ENCODE results near the gene PTP4A1.
A peak's percentile ranks its signal among the peaks of the same experiment; 100 is the strongest.

PTP4A1 gene

DNA sequence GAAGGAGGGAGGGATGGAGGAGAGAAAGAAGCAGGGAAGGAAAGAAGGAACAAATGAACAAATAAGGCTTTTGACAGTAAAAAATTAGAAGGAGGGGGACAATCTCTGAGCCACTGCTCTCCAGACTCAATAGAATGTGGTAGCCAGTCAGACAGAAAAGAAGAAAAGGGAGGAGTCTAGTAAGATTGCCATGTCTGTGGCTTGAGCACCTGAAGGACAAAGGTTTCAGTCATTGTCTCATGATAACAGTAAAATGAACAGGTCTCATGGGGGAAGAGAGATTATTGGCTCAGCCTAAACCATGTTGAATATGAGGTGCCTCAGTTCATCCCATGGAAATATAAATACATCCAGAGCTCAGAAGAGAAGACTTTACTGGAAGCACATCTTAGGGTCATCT lies 14.0 kb upstream of the PTP4A1 start:
- no peak for DNase-seq

DNA sequence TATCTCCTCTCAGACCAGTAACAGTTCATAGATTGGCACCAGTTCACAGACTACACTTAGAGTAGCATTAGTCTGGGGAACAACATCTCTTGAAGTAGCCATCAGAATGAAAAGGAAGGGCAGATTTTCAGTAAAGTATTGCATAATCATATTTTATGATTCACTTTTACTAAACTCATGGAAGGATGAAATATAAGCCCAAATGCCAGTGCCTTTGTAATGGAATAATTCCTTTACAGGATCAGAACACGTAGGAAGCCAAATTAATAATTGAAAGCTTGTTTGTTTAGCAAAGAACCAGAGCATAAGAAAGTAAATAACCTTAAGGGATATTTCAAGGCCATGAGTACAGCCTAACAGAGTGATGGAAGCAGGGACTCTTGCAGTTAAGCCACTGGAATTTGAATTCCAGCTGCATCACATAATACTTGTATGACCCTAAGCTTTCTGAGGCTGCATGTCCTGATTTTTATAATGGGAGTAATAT lies 11.4 kb upstream of the PTP4A1 start:
- DNase-seq, result no peak

DNA sequence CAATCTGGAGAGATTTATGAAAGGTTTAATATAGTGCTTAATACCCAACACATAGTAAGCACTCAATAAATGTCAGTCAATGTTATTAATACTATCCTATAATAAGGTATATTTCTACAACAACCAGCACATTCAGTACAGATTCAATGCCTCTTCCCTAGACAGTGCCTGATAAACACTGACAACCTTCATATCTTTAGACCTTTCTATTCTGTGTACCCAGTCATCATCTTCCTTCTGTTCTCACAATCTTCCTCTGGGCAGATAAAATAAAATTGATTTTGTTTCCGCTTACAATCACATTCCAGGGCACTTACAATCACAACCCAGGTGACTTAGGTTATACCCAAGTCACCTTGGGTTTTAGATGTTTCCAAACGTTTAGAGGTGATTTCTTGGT lies 11.0 kb upstream of the PTP4A1 start:
- DNase-seq, result no peak

DNA sequence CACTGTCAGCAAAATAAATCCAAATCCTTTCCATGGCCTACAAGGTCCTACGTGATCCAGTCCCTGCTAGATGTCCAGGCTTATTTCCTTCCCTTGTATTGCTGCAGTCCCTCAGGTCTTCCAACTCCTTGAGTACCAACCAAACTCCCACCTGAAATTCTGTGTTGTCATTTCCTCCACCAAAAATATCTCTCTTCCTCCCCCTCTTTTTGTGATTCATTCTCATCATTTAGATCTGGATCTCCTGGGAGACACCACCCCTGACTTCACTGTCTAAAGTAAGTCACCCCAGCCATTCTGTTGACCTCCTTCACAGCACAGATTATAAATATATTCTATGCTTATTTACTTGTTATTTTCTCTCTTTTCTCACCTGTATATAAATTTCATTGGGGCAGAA lies 9.0 kb upstream of the PTP4A1 start:
- DNase-seq, result no peak

DNA sequence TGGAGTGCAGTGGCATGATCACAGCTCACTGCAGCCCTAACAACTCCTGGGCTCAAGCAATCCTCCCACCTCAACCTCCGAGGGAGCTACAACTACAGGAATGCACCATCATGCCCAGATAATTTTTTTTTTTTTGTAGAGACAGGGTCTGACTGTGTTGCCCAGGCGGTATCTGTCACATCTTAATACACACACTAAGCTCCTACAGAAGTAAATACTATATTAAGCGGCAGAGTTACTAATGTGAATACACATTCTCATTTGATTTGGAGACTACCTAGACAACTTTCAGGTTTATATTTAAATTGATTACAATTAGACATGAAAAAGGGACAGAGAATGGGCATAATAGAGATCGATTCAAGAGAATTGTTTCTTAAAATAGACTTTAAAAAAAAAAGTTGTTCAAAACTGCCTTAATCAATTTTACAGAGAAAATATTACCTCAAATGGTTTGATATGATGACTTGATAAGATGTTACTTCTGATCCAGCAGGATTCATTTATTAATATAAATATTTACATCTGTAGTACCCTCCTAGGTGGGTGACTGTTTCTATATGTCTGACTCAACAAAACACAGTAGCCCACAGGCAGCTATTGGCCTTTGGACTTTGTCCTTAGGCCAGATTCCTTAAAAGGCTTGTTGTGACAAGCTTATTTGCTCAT lies 7.1 kb upstream of the PTP4A1 start:
- no peak for DNase-seq

DNA sequence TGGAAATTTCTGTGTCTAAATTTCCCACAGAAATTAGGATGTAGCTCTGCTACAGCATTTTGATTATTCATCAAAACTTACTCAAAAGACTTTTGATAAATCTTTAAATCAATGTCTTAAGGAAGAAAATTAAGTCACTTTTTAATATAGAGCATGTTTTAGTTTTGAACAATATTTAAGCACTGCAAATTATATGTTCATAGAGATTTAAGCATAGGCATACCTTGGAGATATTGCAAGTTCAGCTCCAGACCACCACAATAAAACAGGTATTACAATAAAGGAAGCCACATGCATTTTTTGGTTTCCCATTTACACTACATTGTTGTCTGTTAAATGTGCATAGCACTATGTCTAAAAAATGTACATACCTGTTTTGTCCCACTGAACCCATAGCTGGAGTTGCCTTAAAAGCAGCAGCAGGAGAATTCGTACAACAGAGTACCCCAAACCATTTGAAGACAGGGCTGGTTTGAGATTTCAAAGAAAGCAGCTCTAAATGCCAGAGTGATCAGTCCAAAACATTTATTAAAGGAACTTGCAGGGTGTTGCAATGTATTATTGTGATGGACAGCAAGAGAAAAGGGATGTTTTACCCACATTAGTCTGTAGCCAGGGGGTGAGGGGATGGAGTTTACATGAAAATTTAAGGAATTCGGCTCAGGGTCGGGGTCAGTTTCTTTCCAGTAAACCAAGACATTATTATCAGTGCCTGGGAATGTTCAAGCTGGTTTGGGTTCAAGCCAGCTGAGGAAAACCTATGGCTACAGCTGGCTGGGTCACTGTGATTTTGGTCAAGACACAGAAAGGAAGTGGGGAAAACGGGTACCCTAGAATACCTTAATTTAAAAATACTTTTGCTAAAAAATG lies 6.3 kb upstream of the PTP4A1 start:
- no peak for DNase-seq

DNA sequence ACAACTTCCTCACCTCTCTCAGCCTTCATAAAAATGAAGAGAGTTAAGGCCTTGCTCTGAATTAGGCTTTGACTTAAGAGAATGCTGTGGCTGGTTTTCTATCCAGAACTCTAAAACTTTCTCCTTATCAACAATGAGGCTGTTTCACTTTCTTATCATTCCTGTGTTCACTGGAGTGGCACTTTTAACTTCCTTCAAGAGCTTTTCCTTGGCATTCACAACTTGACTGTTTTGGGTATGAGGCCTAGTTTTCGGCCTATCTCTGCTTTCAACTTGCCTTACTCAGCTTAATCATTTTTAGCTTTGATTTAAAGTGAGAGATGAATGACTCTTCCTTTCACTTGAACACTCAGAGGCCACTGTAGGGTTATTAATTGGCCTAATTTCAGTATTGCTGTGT lies 4.3 kb upstream of the PTP4A1 start:
- DNase-seq, result no peak

DNA sequence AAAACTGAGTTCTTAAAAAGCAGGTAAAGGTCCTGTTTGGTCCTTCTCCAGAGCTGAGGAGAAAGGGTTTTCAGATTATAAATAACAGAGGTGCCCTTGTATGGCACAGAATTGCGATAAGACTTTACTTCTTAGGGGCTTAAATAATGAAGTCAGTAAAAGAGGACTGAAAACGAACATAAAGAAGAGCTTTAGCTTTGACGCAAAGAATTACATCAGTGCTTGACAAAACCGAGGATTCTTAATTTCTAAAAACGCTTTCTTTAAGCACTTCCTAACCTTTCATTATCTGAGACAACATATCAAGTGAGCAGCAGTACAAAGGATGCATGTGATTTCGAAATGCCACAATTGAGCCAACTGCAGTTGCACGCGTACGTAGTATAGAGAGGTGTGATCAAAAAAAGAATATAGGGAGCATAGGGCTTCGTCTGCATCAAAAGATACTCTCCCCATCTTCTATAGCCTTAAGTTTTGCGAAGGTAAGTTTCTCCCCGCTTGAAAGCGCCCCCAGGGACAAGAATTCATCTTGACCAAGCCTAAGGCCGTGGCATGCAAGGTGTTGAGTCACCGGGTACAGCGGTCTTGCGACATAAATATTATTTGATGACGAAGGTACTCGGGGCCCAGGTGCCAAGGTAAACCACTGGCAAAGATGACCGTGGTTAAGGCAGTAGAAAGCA lies 778 bp upstream of the PTP4A1 start:
- DNase-seq, result peak; percentile 71

DNA sequence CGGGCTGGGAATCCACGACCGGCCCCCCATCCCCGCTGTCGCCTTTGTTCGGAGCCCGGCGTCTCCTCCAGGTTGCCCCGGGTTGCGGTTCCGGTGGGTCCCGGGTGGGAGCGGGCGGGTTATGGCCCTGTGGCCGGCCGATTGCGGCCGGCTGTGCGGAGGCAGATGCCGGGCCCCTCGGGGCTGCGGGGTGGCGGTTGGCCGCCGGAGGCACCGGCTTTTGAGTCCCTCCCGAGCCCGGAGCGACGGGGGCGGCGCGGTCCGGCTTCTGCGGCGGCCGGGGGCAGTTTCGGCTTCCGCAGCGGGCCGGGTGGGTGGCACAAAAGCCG lies 431 bp downstream of the PTP4A1 start:
- no peak for DNase-seq

DNA sequence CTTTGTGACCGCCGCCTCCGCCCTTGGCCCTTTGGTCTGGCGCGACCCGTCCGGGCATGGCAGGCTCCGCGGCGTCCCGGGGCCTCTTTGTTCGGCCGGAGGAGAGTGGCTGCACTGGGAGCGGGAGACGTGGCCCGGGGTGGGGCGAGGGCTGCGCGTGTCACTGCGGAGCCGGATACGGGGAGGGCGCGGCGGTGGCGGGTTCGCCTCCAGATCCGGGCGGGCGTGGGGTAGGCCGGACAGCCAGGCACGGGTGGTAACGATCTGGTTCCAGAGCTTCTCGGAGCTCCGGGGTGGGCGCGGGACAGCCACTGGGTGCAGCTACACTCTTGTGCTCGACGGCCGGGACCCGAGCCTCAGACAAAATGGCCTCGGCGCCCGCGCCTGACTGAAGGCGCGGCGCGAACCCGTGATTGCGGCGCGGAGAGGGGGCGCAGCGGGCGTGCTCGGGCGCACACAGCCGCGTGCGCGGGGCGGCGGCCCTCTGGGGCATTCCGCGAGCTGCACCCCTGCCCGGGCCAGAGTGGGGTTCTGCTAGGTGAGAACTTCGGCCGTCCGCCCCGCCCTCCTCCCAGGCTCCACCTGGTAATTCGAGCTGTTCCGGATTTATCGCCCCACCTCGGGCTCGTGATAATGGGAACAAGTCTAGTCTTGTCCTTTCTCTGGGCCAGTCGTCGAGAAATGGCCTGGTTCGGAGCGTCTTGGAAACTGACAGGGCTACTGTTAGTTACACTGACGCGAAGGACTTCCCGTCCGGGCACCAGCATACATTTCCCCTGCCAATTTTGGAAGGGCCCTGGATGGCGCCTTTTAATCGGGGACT lies 1.0 kb downstream of the PTP4A1 start:
- peak; percentile 84 for DNase-seq

DNA sequence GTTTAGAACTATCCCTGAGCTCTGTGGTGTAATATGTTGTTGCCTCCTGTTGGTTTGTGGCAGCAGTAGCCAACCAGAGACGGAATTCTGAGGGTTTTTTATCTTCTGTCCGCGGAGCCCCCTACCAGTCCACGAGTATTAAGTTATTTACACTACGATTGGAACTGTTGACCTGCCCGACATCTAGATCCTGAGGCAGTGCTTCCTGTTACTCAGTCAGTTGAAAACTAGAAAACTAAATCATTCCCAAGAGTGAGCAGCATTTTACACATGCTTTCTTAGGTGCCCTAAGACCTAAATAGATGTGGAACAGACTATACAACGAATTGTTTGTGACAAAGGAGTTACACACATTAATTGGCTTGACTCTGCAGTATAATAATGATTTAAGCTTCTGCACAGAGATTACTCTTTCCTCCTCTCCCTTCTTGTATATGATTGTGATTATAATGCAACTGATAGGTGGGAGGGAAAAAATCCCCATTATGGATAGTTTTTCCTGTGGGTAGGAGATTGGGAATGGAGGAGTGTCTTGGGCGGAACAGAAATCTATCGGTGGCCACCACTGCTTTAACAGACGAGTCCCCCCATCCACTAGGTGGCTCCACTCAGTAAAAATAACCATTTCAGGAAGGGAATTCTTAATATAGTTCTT lies 1.7 kb downstream of the PTP4A1 start:
- DNase-seq, result peak; percentile 73

DNA sequence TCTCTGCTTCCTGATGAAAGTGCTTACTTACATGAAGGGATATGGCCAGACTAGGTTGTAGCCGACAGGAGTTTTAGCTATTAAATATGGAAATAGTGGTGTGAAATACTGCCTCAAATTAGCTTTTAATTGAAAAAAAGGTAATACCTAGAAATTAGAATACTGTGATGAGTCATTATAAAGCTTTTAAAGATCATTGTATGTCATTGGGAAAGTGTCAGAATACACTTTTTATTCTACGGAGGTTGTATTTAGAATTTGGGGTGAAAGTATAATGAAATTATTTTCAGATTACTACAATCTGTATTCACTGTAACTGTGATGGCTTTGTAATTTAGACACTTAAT lies 2.2 kb downstream of the PTP4A1 start:
- no peak for DNase-seq

DNA sequence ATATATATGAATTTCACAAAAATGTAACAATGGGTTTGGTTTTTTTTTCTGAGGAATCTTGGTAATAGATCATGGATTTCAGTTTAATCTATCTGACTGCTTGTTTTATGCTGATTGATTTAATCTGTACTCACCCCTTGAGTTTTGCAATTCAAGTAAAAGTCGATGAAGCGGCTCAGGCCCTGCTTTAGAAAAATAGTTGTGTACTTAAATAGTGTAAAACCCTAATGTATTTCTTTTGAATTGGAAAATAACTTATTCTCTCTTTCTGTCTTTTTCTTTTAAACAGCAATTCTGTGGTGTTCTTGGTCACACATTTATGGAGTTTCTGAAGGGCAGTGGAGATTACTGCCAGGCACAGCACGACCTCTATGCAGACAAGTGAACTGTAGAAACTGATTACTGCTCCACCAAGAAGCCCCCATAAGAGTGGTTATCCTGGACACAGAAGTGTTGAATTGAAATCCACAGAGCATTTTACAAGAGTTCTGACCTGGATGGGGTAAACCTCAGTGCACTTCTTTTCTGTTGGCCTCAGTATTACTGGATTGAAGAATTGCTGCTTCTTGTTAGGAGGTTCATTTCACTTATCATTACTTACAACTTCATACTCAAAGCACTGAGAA lies 4.0 kb downstream of the PTP4A1 start:
- no peak for DNase-seq

DNA sequence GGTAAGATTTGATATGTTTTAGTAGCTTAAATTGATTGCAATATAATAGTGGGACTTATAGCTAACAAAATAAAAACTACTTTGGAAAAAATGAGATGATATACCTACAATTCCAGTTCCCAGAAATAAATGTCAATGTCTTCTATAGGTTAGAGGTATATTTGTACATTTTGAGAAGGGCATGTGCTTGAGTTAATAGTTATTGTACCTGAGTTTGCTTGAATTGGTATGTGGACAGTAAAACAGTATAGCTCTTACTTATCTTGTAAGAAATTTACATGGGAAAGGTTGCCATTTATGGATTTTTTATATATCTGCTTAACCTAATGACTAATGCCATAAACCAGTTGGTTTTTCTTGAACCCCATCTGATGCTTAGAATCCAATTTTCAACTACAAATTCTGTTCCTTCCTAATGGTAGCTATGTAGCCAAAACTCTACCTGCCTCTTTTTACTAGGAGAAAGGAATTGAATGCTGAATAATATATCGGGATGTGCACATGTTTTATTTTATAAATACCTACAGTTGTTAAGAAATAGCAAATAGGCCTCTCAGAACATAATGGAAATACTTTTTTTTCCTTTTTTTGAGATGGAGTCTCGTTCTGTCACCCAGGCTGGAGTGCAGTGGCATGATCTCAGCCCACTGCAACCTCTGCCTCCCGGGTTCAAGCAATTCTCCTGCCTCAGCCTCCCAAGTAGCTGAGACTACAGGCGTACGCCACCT lies 4.9 kb downstream of the PTP4A1 start:
- no peak for DNase-seq

DNA sequence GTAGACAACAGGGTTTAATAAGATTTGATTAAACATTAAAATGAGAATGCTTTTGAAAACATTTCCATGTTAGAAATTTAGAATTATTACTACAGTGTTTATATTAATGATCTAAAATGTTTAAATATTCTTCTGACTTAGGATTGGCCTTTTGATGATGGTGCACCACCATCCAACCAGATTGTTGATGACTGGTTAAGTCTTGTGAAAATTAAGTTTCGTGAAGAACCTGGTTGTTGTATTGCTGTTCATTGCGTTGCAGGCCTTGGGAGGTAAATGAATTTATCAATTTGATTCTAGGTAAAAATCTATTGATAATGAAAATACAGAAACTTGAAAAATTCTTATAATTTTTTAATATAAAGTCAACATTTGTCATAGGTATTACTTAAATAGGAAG lies 6.5 kb downstream of the PTP4A1 start:
- no peak for DNase-seq

DNA sequence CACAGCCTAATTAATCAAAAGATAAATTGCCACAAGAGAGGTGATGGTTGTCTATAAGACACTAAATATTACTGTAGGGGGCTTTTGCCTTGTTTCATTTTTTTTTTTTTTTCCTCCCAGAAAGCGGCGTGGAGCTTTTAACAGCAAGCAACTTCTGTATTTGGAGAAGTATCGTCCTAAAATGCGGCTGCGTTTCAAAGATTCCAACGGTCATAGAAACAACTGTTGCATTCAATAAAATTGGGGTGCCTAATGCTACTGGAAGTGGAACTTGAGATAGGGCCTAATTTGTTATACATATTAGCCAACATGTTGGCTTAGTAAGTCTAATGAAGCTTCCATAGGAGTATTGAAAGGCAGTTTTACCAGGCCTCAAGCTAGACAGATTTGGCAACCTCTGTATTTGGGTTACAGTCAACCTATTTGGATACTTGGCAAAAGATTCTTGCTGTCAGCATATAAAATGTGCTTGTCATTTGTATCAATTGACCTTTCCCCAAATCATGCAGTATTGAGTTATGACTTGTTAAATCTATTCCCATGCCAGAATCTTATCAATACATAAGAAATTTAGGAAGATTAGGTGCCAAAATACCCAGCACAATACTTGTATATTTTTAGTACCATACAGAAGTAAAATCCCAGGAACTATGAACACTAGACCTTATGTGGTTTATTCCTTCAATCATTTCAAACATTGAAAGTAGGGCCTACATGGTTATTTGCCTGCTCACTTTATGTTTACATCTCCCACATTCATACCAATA lies 7.8 kb downstream of the PTP4A1 start:
- no peak for DNase-seq

DNA sequence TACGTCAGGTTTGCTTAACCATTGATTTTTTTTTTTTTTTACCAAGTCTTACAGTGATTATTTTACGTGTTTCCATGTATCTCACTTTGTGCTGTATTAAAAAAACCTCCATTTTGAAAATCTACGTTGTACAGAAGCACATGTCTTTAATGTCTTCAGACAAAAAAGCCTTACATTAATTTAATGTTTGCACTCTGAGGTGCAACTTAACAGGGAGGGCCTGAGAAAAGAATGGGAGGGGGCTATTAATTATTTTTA lies 8.4 kb downstream of the PTP4A1 start:
- no peak for DNase-seq

DNA sequence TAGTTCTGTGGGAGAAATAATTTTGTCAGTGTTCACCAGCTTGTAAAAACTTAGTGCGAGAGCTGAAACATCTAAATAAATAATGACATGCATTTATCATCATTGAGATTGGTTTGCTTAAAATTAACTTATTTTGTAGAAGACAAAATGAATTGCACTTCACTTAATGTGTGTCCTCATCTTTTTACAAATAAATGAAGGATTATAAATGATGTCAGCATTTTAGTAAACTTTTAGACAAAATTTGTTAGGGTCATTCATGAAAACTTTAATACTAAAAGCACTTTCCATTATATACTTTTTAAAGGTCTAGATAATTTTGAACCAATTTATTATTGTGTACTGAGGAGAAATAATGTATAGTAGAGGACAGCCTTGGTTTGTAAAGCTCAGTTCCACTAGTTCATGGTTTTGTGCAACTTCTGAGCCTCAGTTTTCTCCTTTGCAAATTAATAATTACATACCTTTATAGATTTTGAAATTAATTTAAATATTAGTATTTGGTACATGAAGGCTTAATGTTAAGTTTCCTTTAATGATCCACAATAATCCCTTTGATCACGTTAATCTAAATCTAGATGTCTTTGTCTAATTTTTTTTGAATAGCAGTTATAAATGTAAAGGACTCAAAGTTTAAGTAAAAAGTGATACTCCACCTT lies 9.2 kb downstream of the PTP4A1 start:
- DNase-seq, result no peak

DNA sequence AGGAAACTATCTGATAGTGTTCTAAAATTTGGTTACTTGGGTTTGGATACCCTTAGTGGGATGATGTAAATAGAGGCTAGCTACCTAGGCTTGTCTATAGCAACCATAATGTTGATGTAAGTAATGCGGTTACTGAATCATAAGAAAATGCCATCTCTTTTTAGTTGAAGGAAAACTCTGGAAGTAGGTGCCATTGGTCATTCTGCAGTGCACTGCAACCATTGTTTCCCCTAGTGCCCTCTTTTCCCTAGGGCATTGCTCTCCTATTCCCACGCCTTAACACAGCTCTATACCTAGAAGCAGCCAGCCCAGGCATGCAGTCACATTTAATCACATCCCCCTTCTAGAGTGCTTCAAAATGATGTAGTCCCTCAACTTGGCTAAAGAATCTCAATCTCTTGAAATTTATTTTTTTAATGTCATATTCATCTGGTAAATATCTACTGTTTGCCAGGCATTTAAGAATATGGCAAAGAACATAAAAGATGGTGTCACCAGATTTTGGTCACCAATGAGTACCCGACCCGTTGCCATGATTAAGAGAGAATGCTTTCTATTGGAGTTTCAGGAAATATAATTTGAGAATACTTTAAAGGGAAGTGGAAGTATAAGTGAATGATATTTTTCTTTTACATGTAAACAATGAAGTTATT lies 10.4 kb downstream of the PTP4A1 start:
- no peak for DNase-seq

DNA sequence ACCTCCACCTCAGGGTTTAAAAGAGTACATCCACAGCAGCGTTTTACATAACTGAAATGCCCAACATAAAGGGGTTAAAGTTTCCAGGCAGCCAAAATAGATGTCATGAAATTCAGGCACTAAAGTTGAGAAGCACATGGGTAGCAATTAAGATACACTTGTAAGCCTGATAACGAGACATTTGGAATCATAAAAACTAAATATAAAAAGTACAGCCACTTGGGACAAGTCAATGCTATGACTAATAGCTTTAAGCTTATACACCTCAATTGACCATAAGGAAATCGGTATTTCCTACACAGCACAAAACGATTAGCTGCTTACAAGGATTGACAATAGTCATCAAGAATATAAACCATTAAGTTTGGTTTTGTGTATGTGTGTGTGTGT lies 11.8 kb downstream of the PTP4A1 start:
- no peak for DNase-seq

Data from NCI-H510A treated with DMSO at 0.1 percent for 48 hours (cell line).